Testis (tissue), 3 donors: ENCODE data around the gene GASK1A. TPM values are rescaled to one million over a fixed set of nuclear protein-coding genes. Genes with fewer than 3 reads are reported as not detected.

Experiments
- DNase-seq: peaks from one replicate; pipeline ENCODE4 v3.0.0-alpha.2; 2019
- H3K27ac ChIP-seq, 2 donors: fragments of 200-600 bp; sonication (generic); one replicate each; pipeline ENCODE4 v1.5.1; 2019
- H3K27me3 ChIP-seq: fragments of 200-600 bp; sonication (generic); one replicate; pipeline ENCODE4 v1.5.1; 2019
- H3K36me3 ChIP-seq: fragments of 200-600 bp; sonication (generic); one replicate; pipeline ENCODE4 v1.5.1; 2017; ENCODE audit warnings: low read depth; ENCODE audit errors: missing control alignments
- H3K4me1 ChIP-seq: fragments of 200-600 bp; sonication (generic); one replicate; pipeline ENCODE4 v1.5.1; 2019
- H3K4me3 ChIP-seq, 2 donors: fragments of 200-600 bp; sonication (generic); one replicate each; pipeline ENCODE4 v1.5.1; 2017 to 2019
- H3K9me3 ChIP-seq: fragments of 200-600 bp; sonication (generic); one replicate; pipeline ENCODE4 v1.5.1; 2017
- CTCF ChIP-seq, 3 experiments: fragments of 450-650 bp in 2 of 3; fragments of 200-600 bp in 1 of 3; sonication (generic) in 1 of 3; IDR thresholded peaks; one replicate each; pipeline ENCODE4 v1.5.1; 2016 to 2019; ENCODE audit warnings: antibody characterized with exemption in 3 of 3, mild to moderate bottlenecking in 2 of 3, moderate library complexity in 1 of 3
- POLR2A ChIP-seq: fragments of 450-650 bp; IDR thresholded peaks from one replicate; pipeline ENCODE4 v1.6.1; 2017; ENCODE audit warnings: antibody characterized with exemption, mild to moderate bottlenecking, moderate library complexity
- WGBS, 2 donors: methylation state at CpG; one replicate each; pipeline ENCODE4 v1.1.5; 2018; 5-methylcytosine and 5-hydroxymethylcytosine counted together
- intact Hi-C: fragments of 100-400 bp; cut with DNase I; formaldehyde crosslinking; loops from one replicate; pipeline ENCODE4 v1.15.1; 2023; ENCODE audit warnings: low total_unique reads
- polyA plus RNA-seq: library from polyadenylated mRNA; stranded (reverse); fragments of 350-450 nt; fragmentation: Illumina TruSeq; extraction: RNeasy Lipid Tissue Mini Kit (QIAGEN cat#74804); gene quantifications from one replicate; pipeline ENCODE4 v1.2.3, GENCODE V29; 2014; ENCODE audit warnings: low read depth, low replicate concordance; ENCODE audit not compliant: insufficient read depth
- total RNA-seq, 2 donors: library from RNA; depleted of rRNA; stranded (reverse); fragments of >200 nt; gene quantifications; one replicate each; pipeline ENCODE4 v1.2.3, GENCODE V29; 2016

Gene GASK1A
- total and polyA plus RNA-seq, 3 donors from 2014 or later, result 6.2 to 22.2 (median 18.7) TPM

- Histone ChIP-seq H3K27ac (no peak overlapping the region), H3K4me1 (no peaks in the 10 kb centered on the region), H3K4me3 (no peak overlapping the region), H3K9me3 (no peaks in the 10 kb centered on the region), H3K36me3 (no peaks in the 10 kb centered on the region), H3K27me3 (no peaks in the 10 kb centered on the region)
- intact Hi-C loops, result no loop called here
- 80 to 82% methylated on average over 4 of the region's 4 CpGs for WGBS, 2 donors
- DNase-seq, result no peak
- TF ChIP-seq CTCF (IDR thresholded peaks at IDR 0.05), result no peak
- no peak for TF ChIP-seq POLR2A
Observed at GRCh38 chr3:43034200-43034599, 55.1 kb downstream of the GASK1A start.

GRCh38 chr3:43034911-43035310, 55.8 kb downstream of the GASK1A start:
- Histone ChIP-seq H3K27me3 (no peaks in the 10 kb centered on the region), H3K9me3 (no peaks in the 10 kb centered on the region), H3K36me3 (no peaks in the 10 kb centered on the region), H3K4me3 (no peak overlapping the region), H3K4me1 (no peaks in the 10 kb centered on the region), H3K27ac (no peak overlapping the region)
- WGBS, 2 donors, result 89% methylated on average over 4 of the region's 4 CpGs
- intact Hi-C loops, result no loop called here
- TF ChIP-seq CTCF (IDR thresholded peaks at IDR 0.05), result no peak
- TF ChIP-seq POLR2A, result no peak
- DNase-seq, result no peak

- intact Hi-C loops, result no loop called here
- no peak for TF ChIP-seq POLR2A
- no peak for TF ChIP-seq CTCF (IDR thresholded peaks at IDR 0.05)
- H3K4me1 ChIP-seq, result no peaks in the 10 kb centered on the region
- no peak for DNase-seq
- H3K36me3 ChIP-seq, result no peaks in the 10 kb centered on the region
- H3K9me3 ChIP-seq, result no peaks in the 10 kb centered on the region
- 86 to 92% methylated on average over 5 of the region's 5 CpGs for WGBS, 2 donors
- H3K4me3 ChIP-seq, result no peak overlapping the region
- no peaks in the 10 kb centered on the region for H3K27me3 ChIP-seq
- no peak overlapping the region for H3K27ac ChIP-seq
Observed at GRCh38 chr3:43035801-43036365, 56.8 kb downstream of the GASK1A start.

- whole genome bisulfite sequencing, 2 donors, result 87 to 89% methylated on average over 9 of the region's 9 CpGs
- H3K4me1 ChIP-seq, result no peaks in the 10 kb centered on the region
- no peaks in the 10 kb centered on the region for H3K36me3 ChIP-seq
- no peak for DNase-seq
- H3K4me3 ChIP-seq, result no peak overlapping the region
- no peaks in the 10 kb centered on the region for H3K9me3 ChIP-seq
- TF ChIP-seq POLR2A (no peak), CTCF (IDR thresholded peaks at IDR 0.05) (no peak)
- no peak overlapping the region for H3K27ac ChIP-seq
- intact Hi-C loops, result no loop called here
- no peaks in the 10 kb centered on the region for H3K27me3 ChIP-seq
Observed at GRCh38 chr3:43036621-43037423, 57.7 kb downstream of the GASK1A start.

GRCh38 chr3:43038010-43038409, 58.9 kb downstream of the GASK1A start:
- Histone ChIP-seq H3K36me3 (no peaks in the 10 kb centered on the region), H3K9me3 (no peaks in the 10 kb centered on the region), H3K4me3 (no peak overlapping the region), H3K27me3 (no peaks in the 10 kb centered on the region), H3K4me1 (no peaks in the 10 kb centered on the region), H3K27ac (no peak overlapping the region)
- TF ChIP-seq POLR2A (no peak), CTCF (IDR thresholded peaks at IDR 0.05) (no peak)
- WGBS, 2 donors, result 88 to 89% methylated on average over 7 of the region's 7 CpGs
- intact Hi-C loops, result no loop called here
- no peak for DNase-seq
